Stimulated activated CD8-positive, alpha-beta memory T cell treated with anti-CD3 and anti-CD28 coated beads, Interleukin-15, amount 100 ng/mL, for 24 hours (primary cell): ENCODE measurements around the gene ADARB2.
"Not testable (repeated sequence)": the region's sequence is repeated elsewhere in the genome, so short reads cannot be mapped to it uniquely, and the experiment has no call there.

Experiments used
- DNase-seq: peaks from one replicate; pipeline ENCODE4 v3.0.0-alpha.2; 2020; ENCODE audit warnings: low read depth

The ADARB2 gene

DNA sequence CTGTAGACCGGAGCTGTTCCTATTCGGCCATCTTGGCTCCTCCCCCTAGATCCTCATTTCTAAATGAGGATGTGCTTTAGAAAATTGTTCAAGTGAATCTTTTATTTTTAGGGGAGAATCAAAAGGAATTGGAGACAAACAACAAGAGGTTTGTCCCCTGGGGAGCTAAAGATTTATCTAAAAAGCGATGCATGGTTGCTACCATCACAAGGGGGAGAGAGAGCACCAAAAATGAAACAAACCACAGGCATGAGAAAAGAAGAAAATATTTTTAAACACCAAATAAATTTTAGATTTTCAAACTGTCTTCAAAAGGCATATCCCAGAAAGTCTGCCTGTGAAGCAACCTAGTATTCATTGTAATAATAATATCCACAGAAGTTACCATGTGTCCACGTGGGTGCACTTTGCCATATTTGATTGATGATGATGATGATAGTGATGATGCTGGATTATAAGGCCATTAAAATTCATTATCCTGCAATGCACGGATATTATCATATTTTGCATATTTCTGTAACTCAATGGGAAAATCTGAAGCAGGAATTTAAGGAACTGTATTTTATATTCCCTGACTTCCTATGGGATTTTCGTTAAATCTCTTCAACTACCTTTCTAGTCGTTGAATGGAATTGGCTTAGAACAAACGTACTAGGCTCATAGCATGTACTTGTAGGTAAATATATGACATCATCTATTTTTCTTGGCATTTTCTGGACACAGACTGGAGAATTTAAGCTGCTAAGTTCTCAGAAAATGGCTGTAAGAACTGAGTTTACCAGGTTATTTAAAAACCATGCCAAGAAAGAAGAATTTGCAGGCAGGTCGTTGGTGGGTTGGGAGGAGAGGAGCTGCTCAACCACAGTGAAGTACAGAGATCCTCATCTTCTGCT is 509.6 kb downstream of the ADARB2 start:
- no peak for DNase-seq

DNA sequence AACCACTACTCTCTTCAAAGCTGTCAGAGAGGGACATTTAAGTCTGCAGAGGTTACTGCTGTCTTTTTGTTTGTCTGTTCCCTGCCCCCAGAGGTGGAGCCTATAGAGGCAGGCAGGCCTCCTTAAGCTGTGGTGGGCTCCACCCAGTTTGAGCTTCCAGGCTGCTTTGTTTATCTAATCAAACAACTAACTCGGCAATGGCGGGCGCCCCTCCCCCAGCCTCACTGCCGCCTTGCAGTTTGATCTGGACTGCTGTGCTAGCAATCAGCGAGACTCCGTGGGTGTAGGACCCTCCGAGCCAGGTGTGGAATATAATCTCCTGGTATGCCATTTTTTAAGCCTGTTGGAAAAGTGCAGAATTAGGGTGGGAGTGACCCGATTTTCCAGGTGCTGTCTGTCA is 510.4 kb downstream of the ADARB2 start:
- not testable (repeated sequence) for DNase-seq

DNA sequence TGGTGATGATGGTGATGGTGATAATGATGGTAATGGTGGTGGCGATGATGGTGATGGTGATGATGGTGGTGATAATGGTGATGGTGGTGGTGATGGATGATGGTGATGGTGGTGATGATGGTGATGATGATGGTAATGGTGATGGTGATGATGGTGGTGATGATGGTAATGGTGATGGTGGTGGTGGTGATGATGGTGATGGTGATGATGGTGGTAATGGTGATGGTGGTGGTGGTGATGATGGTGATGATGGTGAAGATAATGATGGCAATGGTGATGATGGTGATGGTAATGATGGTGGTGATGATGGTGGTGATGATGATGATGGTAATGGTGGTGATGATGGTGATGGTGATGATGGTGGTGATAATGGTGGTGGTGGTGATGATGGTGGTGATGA is 517.5 kb downstream of the ADARB2 start:
- DNase-seq: not testable (repeated sequence)

DNA sequence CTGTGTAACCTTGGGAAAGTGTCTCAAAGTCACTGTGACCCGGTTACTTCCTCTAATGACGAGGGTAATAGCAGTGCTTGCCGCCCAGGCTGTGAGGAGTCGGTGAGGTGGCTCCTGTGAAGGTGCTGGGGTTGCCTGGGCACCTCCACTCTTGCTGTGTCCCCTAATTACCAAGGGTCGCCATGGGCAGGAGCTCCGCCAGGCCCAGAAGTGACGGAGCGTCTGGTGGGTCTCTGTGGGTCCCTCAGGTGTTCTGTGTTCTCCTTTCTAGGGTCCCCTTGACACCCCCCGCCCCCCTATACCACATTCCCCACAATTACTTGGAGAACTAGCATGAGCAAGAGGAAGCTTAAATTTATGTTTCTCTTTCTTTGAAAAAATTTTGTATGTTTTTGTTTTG is 519.7 kb downstream of the ADARB2 start:
- DNase-seq: no peak

DNA sequence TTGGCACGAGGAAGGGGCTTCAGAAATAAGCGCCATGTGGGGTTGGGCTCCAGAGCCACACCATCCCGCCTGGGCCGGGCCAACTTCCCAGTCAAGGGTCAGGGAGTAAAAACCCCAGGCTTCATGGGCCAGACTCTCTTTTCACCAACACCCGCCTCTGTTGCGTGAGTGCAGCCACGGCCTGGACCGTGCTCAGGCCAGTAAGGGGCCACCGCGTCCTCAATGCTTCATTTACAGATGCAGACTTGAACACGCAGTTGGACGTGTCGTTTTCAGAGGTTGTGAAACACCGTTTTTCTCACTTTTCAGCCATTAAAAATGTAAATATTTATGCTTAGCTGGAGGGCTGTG is 520.1 kb downstream of the ADARB2 start:
- DNase-seq: no peak

DNA sequence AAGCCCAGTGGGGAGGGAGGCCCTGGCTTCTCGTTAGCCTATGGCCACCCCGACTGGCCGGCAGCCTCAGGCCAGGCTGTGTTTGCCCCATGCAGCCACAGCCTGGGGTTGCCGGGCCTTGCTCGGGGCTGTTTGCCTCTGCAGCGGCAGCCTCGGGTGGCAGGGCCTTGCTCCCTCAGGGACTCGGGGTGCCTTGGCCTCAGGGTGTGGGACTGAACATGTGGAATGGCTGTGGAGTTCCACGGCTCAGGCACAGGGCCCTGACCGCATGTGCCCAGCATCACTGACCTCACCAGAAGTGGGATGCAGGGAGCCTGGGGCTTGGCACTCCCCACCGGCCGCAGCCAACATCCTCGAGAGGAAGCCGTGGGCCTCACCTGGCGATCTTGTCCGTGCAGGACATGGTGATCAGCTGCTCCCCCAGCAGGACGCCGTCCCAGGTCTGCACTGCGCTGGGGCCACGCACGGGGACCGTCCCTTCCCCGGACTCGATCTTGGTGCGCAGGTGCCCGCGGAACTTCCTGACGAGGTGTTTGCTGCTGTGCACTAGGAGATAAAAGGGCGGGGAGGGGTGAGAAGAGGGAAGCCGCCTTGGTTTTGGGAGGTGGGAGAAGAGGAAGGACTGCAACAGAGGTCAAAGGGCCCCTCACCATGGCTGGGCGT is 520.6 kb downstream of the ADARB2 start:
- no peak for DNase-seq

DNA sequence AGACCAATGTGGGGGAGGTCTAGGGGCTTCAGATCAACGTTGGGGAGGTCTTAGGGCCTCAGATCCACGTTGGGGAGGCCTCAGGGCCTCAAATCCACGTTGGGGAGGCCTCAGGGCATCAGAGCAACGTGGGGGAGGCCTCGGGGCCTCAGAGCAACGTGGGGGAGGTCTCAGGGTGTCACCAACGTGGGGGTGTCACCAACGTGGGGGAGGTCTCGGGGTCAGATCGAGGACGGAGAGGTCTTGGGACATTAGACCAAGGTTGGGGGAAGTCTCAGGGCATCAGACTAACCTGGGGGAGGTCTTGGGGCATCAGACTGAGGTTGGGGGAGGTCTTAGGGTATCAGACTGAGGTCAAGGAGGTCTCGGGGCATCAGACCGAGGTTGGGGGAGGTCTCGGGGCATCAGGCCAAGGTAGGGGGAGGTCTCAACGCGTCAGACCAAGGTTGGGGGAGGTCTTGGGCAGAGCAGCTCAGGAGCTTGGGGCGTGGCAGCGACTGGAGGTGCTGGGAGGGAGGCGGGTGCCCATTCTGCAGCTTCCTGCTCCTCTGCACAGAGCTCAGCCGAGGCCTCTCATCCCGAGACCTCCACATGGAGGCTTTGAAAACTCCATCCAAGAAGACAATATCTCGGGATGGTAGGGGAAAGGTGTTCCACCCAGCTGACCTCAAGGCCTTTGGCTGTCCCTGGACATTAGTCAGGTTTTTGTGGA is 521.3 kb downstream of the ADARB2 start:
- DNase-seq: no peak

DNA sequence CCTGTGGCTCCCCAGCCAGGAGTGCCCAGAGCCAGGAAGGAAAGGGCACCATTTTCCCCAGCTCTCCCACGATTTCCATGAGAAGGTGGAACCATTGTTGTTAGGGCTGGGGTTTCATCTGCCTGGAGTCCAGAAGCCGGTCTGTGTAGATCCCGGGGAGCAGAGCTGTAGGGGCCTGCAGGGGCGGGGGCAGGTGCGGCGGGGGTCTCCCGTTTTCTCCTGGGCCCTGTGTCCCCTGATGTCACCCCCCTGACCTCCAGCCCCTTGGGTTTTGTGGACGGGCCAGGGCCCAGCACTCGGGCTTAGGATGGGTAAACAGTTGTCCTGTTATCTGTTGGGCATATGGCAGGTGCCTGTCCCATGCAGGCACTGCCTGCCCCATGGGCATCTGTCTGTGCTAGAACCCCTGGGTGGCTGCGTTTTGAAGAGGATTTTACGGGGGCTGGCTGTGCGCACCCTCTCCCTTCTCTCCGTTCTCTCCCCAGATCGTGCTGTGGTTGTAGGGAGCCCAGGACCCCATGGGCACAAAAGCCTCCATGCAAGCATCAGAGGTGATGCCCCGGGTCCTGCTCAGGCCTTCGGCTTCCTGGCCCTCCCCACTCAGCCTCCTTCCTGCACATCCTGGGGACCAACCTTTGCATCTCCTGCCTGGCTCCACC is 522.3 kb downstream of the ADARB2 start:
- no peak for DNase-seq

DNA sequence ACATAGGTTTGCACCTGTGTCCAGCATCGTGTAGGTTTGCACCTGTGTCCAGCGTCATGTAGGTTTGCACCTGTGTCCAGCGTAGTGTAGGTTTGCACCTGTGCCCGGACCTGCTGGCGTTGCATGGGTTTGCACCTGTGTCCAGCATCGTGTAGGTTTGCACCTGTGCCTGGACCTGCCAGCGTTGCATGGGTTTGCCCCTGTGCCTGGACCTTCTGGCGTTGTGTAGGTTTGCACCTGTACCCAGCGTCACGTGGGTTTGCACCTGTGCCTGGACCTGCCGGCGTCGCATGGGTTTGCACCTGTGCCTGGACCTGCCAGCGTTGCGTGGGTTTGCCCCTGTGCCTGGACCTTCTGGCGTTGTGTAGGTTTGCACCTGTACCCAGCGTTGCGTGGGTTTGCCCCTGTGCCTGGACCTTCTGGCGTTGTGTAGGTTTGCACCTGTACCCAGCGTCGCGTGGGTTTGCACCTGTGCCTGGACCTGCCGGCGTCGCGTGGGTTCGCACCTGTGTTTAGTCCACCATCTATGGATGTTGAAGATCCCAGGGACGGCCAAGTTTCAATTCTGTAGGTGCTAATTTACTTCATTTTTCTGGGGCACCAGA is 523.2 kb downstream of the ADARB2 start:
- DNase-seq: no peak

DNA sequence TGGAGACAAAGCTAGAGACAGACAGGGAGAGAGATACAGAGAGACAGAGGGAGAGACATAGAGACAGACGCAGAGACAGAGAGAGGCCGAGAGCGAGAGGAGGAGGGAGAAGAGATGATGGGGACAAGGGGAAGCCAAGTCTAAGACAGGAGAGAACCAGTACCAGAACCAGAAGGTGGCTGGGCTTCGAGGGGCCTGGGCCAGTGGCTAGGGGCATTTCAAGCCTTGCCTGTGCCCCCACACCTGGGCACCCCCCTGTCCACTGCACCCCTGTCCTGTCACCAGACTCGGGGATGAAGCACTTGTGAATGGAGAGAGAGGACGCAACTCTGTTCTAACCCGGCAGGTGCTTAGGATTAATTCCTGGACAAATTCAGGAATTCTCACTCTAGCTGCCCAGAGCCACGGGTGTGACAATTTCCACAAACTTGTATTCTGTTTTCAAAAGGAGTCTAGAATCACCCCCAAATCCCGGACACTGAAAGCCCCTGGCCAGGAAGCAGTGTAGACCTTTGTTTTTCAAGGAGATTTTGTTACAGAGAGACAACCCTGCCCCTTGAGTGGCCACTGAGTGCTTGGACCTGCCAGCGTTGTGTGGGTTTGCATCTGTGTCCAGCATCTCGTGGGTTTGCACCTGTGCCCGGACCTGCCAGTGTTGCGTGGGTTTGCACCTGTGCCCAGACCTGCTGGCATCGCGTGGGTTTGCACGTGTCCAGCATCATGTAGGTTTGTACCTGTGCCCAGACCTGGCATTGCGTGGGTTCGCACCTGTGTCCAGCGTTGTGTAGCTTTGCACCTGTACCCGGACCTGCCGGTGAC is 523.9 kb downstream of the ADARB2 start:
- no peak for DNase-seq

DNA sequence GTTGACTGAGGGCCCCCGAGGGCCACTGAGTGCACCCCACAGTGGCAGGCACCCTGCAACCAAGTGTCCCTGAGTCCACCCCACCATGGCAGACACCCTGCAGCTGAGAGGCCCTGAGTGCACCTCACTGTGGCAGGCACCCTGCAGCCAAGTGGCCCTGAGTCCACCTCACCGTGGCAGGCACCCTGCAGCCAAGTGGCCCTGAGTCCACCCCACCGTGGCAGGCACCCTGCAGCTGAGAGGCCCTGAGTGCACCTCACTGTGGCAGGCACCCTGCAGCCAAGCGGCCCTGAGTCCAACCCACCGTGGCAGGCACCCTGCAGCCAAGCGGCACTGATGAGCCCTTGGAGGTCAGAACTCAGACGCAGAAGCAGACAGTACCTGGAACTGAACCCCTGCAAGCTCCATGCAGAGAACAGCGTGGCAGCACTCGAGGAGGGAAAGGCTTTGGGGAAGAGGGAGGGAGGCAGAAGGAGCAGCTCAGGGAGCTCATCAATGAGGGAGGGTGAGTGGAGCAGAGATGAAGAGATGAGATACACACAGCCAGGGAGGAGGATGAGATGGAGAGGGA is 524.7 kb downstream of the ADARB2 start:
- no peak for DNase-seq

DNA sequence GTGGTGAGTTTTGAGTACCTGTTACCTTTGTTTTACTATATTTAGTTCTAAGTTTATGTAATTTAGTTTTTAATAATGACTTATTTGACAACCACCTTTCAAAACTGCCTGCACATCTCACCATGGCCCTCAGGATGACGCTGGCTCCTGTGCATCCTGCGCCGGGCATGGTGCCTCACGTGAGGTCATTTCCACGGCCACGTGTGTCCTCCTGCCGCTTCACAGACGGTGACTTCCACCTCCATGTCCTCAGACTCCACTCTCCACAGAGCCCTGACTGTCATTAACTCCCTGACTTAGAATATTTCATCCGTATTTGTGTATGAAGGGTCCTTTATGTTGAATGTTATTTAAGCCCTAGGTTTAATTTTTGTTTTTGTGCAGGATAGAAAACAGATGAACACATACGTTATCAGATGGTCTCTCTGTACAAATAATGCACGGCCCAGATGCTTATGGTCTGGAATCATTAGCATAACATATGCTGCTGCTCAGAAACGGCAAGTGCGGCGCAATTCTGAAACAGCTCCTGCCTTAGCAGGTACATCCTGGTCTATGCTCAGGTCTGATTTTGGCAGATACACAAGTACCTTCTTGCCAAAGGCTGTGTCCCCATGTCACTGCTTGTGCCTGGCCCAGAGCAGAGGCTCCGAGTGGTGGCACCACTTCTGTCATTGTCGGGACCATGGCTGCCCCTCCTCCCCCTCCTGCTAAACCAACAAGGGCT is 525.3 kb downstream of the ADARB2 start:
- no peak for DNase-seq

DNA sequence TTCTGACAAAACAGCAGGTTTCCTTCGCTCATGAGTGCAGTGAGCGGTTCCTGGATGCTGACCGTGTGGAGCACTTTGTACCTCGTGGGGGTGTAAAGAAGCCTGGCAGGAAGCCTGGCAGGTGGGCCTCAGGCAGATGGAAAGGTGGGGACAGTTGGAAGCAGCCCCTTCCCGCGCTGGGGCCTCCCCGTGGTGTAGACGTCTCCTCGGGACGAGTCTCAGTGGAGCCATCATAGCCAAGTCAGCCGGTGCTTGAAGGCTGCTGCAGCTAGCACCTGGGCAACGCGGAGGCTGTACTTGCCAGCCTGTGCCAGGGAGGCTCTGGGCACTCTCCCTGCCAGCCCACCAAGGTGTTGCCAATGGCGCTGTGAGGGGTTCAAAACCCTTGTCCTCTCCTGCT is 526.7 kb downstream of the ADARB2 start:
- no peak for DNase-seq

DNA sequence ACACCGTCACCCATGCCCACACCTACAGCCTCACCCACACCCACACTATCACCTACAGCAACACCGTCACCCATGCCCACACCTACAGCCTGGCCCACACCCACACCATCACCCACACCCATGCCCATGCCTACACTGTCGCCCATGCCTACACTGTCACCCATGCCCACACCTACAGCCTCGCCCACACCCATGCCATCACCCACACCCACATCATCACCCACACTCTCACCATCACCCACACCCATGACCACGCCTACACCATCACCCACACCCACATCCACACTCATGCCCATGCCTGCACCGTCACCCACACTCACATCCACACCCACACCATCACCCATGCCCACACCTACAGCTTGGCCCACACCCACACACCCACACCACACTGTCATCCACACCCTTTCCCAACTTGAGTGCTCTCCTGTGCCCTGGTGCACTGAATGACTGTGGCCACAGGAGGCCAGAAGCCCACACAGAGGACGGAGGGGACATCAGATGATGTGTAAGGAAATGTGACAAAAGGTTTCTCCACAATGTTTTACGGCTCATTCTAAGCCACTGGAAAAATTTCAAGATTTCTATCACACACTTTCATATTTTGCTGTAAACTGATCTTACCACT is 527.9 kb downstream of the ADARB2 start:
- no peak for DNase-seq

DNA sequence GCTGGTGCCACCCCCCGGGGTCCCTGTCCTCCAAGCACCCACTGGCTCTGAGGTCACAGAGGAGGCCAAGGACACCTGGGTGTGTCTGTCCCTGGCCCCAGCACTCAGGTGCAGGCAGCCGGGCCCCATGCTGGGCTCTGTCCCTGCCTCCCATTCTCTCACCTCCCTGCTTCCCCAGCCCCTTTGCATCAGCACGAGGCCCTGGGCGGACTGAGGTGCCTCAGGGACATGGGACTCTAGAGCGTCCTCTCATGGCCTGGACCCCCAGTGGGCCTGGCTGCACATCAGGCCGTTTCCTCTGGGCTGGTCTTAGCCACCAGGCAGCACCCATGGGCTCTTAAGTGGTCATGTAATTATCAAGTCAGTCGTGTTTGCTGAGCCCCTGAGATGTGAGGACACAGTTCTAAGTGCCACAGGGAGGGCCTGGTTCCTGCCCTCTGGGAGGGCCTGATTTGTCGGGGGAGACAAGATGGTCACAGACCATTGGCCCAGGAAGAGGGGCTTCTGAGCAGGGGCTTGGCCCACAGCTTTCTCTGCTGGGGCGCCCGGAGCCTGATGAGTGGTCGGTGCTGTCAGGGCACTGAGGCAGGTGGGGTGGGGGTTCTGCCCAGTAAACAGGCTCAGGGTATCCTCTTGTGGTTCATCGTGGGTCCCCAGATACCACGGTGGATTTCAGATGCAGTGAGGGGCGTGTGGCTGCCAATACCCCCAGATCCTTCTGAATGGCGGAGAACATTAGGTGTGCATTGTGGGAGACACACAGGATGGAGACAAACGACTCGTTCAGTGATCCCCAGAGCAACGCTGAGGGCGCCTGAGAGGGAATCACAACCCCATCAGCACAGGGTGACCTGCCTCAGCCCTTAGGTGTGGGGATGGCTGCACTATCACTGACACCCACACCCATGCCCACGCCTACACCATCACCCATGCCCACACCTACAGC is 528.7 kb downstream of the ADARB2 start:
- DNase-seq: no peak

DNA sequence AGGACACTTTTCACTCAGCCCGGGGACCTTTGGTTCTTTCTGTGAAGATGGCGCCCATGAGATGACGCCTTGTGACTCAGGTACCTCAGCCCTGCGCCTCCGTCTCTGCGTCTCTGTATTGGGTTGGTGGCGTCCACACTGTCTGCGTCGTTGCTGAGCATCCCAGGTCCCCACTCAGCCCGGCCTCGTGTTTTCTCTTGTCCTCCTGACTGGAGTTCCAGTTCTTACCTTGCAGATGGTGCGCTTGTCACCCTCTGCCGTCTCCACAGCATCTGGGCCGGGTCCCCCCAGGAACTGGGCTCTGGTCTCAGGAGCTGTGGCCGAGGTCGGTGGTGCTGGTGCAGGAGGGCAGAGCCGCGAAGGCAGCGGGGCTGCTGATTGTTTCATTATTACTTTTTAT is 530.7 kb downstream of the ADARB2 start:
- DNase-seq: no peak

DNA sequence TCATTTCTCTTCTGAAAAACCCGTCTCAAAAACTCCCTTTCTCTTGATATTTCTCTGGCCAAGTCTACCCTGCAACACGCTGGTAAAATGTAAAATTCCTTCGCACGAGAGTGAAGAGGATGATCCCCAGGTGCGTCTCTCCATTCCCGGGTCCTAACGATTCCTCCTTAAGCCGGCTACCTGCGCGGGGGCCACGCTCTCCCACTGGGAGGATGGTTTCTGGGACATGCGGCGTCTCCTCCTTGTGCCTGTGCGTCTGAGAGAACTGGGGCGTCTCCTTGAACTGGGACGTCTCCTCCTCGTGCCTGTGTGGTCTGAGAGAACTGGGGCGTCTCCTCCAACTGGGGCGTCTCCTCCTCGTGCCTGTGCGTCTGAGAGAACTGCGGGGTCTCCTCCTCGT is 531.2 kb downstream of the ADARB2 start:
- DNase-seq: no peak

DNA sequence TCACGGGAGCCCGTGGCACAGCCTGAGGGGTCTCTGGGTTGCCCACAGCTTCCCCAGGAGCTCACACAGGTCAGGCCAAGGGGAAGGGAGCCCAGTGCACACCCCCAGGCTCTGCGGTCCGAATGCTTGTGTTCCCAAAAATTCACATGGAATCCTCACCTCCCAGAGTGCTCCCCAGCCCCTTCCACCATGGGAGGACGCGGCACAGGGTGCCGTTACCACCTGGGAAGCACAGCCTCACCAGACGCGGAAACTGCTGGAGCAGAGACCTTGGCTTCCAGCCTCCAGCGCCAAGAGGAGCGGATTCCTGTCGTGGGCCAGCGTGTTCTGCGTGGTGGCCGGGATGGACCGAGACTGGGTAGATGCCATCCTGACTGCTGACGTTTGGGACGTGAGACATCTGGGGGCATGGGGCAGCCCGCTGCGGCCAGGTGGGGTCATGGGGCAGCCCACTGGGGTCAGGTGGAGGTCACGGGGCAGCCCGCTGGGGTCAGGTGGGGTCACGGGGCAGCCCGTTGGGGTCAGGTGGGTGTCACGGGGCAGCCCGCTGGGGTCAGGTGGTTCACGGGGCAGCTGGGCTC is 531.8 kb downstream of the ADARB2 start:
- DNase-seq: no peak
